HG03064 (cell line): Measurements from ENCODE around the gene CXCL8.
A peak's percentile ranks its signal among the peaks of the same experiment; 100 is the strongest.

Experiments used
- ATAC-seq: cut with Tn5 transposase; IDR thresholded peaks from one replicate; pipeline ENCODE4 v1.9.1; 2021; ENCODE audit warnings: low read depth; ENCODE audit not compliant: unreplicated experiment

CXCL8 gene

DNA sequence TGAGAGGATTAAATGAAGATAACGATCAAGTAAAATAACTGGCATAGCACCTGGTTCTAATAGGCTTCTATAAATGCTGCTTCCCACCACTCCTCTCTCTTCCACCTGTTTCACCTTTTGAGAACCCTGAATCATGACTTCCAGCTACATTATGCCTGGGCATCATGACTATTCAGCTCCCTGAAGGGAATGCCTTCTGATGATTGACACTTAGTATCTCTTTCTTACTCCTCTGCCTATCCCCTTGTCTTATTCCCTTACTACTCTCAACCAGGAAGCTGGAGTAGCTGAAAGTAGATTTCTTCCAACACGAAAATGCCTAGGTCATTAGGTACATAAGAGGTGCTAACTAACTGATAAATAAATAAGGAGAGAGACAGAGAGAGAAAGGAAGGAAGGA, 24.7 kb upstream of the CXCL8 start:
- no peak for ATAC-seq

DNA sequence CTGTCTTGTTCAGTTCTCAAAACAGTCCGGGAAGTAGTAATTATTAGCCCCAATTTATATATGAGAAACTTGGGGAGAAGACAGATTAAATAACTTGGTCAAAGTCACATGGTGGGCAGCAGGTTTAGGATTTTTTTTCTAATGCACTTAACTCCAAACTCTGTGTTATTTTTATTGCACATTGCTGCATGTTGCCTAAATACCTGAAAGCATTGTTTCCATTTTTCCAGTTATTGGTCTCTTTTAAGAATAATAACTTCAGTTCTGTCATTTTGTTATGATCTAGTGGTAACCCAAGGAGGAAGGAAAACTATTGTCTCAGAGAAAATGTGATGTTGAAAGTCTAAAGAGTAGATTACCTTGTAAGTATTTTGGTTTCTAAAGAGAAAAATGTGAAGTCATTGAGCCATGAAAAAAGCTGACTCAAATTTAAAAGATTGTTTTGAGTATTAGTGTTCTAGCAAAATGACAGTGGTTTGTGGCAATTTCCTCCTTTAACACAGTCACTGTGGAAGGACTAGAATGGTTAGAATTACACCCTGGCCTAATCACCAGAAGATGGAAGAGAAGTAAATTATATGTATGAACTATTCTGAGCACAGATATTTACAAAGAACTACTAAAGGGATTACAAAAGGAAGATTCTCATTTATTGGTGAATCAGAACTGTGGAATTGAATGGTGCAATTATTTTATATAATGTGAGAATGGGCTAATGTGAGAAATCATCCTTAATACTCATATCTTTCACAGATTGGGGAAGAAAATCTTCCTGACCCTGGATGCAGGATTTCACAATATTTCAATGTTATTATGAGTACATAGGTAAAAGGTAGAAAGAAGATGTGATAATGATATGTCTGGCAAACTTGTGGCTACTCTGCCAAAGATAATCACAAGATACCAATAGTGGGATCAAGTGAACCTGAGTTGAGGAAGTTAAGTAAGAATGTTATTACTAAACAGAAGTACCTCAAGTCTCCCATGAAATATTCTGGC, 21.7 kb upstream of the CXCL8 start:
- ATAC-seq: peak; percentile 96

DNA sequence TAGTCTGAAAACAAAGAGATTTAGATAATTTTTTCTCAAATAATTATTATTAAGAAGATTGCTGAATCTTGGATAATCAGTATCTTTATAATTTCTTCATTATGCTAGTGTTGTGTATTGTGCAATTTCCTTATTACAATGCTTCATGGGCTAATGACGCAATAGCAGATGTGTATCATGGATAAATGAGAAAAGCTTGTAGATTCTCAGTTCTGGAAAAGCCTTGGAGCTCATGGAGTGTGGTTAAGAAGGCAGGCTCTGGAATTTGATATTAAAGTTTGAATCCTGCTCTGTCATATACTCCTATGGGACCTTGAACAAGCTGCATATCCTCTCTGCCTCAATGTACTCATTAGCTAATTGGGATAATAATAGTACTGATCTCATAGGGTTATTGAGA, 18.9 kb upstream of the CXCL8 start:
- no peak for ATAC-seq

DNA sequence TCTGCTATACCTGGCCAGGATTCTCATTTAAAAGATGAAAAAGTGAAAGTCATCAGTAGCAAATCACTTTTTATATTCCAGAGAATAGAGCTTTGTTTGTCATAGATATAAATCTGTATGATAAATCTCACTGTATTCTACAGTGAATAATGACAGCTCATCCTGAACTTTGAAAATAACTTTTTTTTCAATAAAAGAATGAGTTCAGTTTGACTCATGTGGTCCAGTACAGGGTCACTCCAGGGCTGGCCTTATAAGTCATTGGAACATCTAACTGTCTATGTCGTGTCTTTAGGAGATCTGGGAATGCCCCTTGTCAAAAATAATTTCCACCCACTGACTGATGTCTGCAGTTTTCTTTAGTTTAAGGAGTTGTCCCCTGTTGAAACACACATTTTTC, 18.5 kb upstream of the CXCL8 start:
- ATAC-seq: no peak

- ATAC-seq: no peak
Observed at GRCh38 chr4:73723023-73723422, 17.3 kb upstream of the CXCL8 start.

DNA sequence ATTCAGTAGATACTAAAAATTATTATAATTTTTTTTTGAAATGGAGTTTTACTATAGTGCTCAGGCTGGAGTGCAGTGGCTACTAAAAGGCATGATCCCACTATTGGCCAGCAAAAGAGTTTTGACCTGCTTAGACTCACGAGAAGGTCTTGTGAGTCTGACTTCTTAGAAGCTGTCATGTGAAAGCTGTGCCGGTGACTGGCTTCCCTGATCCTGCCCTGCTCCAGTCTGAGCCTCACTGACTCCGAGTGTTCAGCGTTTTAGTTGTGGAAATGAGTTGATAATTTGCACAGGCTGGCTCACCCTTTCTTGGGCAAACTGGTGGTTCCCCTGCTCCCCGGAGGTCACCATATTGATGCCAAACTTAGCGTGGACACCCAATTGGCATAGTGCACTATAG, 16.4 kb upstream of the CXCL8 start:
- ATAC-seq: no peak

DNA sequence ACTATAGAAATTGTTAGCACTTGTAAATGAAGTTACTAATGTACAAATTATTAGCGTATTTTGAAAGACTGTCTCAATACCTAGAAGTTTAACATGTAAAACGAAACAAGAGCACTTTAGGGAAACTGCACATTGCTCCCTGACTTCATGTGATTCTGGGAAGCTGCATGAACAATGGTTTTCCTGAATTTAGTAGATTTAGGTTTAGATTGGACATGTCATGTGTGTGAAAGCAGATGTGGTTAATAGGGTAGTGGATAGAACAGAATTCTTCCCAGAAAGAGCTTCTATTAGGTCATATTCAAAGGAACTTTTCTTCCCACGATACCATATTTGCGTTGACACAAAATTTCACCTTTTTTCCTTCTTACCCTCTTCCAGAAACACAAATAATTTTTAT, 14.9 kb upstream of the CXCL8 start:
- no peak for ATAC-seq

DNA sequence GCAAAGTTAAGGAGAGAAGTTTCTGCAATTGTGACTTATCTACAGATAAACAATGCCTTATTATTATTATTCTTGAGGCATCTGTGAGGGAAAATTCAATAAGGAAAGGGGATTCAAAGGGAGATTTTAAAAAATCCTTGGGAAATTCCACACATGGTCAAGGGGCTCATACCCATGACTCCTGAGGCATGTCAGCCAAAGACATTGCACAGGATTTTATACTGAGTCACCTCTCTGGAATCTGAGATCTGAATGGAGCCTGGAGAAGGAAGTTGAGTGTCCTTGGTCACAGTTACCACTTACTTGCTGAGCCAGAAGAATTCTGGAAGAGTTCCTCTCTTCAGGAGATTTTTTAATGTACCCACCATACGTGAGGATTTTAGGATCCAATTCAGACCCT, 14.4 kb upstream of the CXCL8 start:
- no peak for ATAC-seq

- no peak for ATAC-seq
Observed at GRCh38 chr4:73727685-73728084, 12.7 kb upstream of the CXCL8 start.

DNA sequence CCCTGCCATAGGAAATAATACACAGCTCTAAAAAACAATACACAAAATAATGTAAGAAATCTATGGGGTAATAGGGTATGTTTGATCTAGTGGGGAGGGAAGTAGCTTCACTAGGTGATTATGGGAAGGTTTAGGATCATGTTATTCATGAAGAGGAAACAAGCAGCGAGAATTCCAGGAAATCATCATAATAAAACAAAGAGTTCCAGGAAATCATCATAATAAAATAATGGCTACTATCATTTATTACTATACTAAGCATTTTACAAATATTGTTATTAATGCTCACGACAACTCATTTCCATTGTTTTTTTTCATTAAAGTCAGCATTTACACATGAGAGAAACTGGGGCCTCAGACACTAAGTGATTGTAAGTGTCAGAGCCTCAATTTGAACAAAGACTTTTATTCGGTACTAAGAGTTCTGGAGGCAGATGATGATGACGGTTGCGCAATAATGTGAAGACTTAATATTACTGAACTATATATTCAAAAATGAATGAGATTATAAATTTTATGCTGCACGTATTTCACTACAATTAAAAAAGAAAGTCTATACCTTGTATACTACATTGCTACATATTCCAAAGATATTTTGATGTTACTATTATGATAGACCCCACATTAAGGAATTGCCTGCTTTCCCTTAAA, 12.2 kb upstream of the CXCL8 start:
- no peak for ATAC-seq

DNA sequence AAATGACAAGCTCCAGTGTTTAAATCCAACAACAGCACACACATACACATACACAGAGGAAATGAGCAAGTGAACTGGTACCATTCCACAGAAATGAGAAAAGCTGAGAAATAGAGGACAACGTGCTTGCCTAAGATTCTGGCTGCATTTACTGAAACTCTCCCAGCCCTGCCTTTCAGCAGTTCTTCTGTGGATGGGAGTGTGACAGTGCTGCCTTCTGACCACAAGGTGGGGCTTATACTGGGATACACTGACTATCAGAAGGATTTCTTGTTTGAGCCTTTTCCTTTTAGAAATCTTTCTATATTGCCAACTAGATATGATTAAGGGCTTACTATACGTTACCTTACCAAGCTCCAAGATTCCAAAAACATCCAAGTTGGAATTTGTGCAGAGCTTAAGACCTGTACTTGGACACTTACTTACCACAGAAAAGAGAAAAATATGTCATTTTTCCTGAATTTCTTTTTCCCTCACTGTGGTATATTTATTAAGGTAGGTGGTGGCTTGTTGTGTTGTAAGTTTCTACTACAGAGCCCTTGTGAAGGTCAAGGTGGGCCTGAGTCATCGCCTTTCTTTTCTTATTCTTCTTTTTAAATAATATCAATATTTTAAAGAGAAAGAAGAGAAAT, 10.7 kb upstream of the CXCL8 start:
- no peak for ATAC-seq

- no peak for ATAC-seq
Observed at GRCh38 chr4:73730292-73730691, 10.1 kb upstream of the CXCL8 start.

DNA sequence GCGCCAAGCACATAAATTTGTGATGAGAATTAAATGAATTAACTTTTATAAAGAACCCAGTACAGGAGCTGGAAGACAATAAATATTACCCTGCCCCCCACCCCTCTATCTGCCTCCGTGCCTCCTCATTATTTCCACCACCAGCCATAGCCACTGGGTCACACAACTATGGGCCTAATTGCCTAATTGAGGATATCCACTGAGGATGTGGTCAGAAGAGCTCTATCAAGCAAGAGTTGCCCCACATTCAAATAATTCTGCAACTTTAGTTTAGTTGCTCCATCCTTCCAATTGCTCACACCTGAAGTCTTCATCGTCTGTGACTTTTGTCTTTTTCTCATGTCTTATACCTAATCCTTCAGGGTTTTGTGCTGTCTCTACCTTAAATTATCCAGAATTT, 9.5 kb upstream of the CXCL8 start:
- no peak for ATAC-seq

DNA sequence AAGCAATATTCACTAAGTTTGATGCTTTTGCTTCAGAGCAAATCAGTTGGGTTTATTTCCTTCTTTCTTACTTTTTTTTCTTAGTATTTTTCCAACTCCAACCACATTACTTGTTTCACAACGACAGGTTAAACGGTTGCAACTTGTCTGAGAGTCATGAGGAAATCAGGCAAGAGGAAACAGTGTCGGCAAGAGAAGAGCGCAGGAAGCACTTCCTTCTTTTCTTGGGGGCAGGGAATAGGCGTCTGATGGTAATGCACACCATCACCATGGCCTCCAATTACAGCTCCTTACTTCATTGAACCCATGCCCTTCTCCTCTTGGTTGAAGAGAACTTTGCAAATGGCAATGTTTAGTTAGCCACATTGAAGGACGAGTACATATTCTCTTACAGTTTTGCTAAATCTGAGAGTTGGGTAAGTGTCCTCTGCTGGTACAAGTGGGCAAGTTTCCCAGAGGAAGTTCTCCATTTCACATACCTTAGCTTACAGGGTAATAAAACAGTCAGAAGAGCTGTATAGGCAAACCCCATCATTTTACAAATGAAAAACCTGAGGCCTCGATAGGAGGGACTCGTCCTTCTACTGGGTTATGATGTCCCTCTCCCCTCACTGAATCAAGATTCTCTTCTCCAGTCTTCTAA, 8.3 kb upstream of the CXCL8 start:
- ATAC-seq: no peak

GRCh38 chr4:73732759-73733431, 7.5 kb upstream of the CXCL8 start:
- ATAC-seq: no peak

GRCh38 chr4:73734530-73735001, 5.8 kb upstream of the CXCL8 start:
- ATAC-seq: no peak

- ATAC-seq: peak; percentile 73
Observed at GRCh38 chr4:73735231-73735630, 5.1 kb upstream of the CXCL8 start.

DNA sequence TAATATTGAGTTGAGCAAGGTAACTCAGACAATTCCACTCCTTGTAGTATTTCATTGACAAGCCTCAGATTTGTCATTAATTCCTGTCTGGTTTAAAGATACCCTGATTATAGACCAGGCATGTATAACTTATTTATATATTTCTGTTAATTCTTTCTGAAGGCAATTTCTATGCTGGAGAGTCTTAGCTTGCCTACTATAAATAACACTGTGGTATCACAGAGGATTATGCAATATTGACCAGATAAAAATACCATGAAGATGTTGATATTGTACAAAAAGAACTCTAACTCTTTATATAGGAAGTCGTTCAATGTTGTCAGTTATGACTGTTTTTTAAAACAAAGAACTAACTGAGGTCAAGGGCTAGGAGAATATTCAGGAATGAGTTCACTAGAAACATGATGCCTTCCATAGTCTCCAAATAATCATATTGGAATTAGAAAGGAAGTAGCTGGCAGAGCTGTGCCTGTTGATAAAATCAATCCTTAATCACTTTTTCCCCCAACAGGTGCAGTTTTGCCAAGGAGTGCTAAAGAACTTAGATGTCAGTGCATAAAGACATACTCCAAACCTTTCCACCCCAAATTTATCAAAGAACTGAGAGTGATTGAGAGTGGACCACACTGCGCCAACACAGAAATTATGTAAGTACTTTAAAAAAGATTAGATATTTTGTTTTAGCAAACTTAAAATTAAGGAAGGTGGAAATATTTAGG, 821 bp downstream of the CXCL8 start:
- ATAC-seq: no peak

DNA sequence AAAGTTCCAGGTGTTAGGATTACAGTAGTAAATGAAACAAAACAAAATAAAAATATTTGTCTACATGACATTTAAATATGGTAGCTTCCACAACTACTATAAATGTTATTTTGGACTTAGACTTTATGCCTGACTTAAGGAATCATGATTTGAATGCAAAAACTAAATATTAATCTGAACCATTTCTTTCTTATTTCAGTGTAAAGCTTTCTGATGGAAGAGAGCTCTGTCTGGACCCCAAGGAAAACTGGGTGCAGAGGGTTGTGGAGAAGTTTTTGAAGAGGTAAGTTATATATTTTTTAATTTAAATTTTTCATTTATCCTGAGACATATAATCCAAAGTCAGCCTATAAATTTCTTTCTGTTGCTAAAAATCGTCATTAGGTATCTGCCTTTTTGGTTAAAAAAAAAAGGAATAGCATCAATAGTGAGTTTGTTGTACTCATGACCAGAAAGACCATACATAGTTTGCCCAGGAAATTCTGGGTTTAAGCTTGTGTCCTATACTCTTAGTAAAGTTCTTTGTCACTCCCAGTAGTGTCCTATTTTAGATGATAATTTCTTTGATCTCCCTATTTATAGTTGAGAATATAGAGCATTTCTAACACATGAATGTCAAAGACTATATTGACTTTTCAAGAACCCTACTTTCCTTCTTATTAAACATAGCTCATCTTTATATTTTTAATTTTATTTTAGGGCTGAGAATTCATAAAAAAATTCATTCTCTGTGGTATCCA, 1.6 kb downstream of the CXCL8 start:
- ATAC-seq: no peak
